HCT116 (cell line): Measurements from ENCODE around the gene GCK. TPM values are rescaled to one million over a fixed set of nuclear protein-coding genes. Genes with fewer than 3 reads are reported as not detected.

Experiments used
- ATAC-seq: fragments of 200-7000 bp; cut with Tn5 transposase; 2 replicates; pipeline ENCODE4 v1.9.1; 2020; ENCODE audit warnings: mild to moderate bottlenecking, moderate library complexity
- BruUV-seq: library from RNA; stranded (reverse); fragments of 400-500 nt; replicated peaks from 2 replicates; lab custom pipeline; 2021; lab: Mats Ljungman, UMichigan
- CTCF ChIA-PET: fragments of 300-600 bp; sonication (Branson Sonifier 250); formaldehyde crosslinking; loops from one replicate; lab custom pipeline; 2021; ENCODE audit warnings: antibody characterized with exemption; lab: Charles Lee
- POLR2A ChIA-PET: fragments of 300-600, 350-600 bp; sonication (Branson Sonifier 250); formaldehyde crosslinking; loops from one replicate; lab custom pipeline; 2021; ENCODE audit warnings: antibody characterized with exemption; lab: Charles Lee
- RAD21 ChIA-PET, 2 experiments: fragments of 300-600 bp; sonication (Branson Sonifier 250); formaldehyde crosslinking; loops; one replicate each; lab custom pipeline; 2023; ENCODE audit warnings: low total read pairs in 2 of 2; ENCODE audit not compliant: uncharacterized antibody in 2 of 2, unreplicated experiment in 2 of 2, low non-redundant PET in 1 of 2; lab: Charles Lee
- DNase-seq: peaks from one replicate; pipeline ENCODE4 v3.0.0-alpha.2; 2010; ENCODE audit warnings: low read depth, low spot score
- H2AFZ ChIP-seq: fragments of 200-600 bp; shearing (Covaris generic), sonication (generic); 2 replicates; pipeline ENCODE4 v1.6.1; 2017; ENCODE audit warnings: low read depth, mixed run types, mixed read lengths, antibody characterized with exemption, low read length; ENCODE audit not compliant: poor library complexity, severe bottlenecking
- H3K27ac ChIP-seq: 2 replicates; pipeline ENCODE4 v1.5.1; 2012; ENCODE audit warnings: low read depth, low read length
- H3K27me3 ChIP-seq: fragments of 200-600 bp; sonication (generic); 2 replicates; pipeline ENCODE4 v1.6.1; 2016; ENCODE audit warnings: mixed run types, low read length, mixed read lengths; ENCODE audit not compliant: insufficient read depth
- H3K36me3 ChIP-seq, 2 experiments: fragments of 200-500 bp in 1 of 2; fragments of 200-600 bp in 1 of 2; sonication (Bioruptor generic) in 1 of 2; sonication (generic) in 1 of 2; 2 replicates each; pipeline versions ENCODE4 v1.5.1 to v1.6.1; 2014 to 2016; ENCODE audit warnings: low read length in 2 of 2, inconsistent platforms in 1 of 2, mixed read lengths in 1 of 2, mixed run types in 1 of 2; ENCODE audit not compliant: insufficient read depth in 2 of 2, control insufficient read depth in 1 of 2
- H3K4me1 ChIP-seq, 2 experiments: fragments of 200-600 bp in 1 of 2; sonication (generic) in 1 of 2; 2 replicates each; pipeline versions ENCODE4 v1.5.1 to v1.6.1; 2012 to 2017; ENCODE audit warnings: low read length in 2 of 2, inconsistent platforms in 1 of 2, mild to moderate bottlenecking in 1 of 2, mixed read lengths in 1 of 2, mixed run types in 1 of 2, moderate library complexity in 1 of 2; ENCODE audit not compliant: insufficient read depth in 2 of 2, control insufficient read depth in 1 of 2
- H3K4me2 ChIP-seq: fragments of 200-600 bp; sonication (generic); 2 replicates; pipeline ENCODE4 v1.6.1; 2017; ENCODE audit warnings: mixed run types, low read length, mixed read lengths
- H3K4me3 ChIP-seq, 2 experiments: fragments of 200-600 bp in 1 of 2; sonication (generic) in 1 of 2; replicated peaks in 1 of 2; 2 replicates each; pipeline ENCODE4 v1.5.1; 2011 to 2016; ENCODE audit warnings: low read length in 2 of 2, control low read depth in 1 of 2, low read depth in 1 of 2, mild to moderate bottlenecking in 1 of 2, mixed read lengths in 1 of 2, mixed run types in 1 of 2
- H3K79me2 ChIP-seq: fragments of 200-600 bp; sonication (generic); 2 replicates; pipeline ENCODE4 v1.6.1; 2017; ENCODE audit warnings: mild to moderate bottlenecking, mixed run types, low read length, moderate library complexity, mixed read lengths; ENCODE audit not compliant: insufficient read depth
- H3K9ac ChIP-seq: fragments of 200-600 bp; sonication (generic); 2 replicates; pipeline ENCODE4 v1.6.1; 2016; ENCODE audit warnings: low read length, mixed read lengths
- H3K9me2 ChIP-seq: fragments of 200-600 bp; sonication (generic), shearing (Covaris generic); 2 replicates; pipeline ENCODE4 v1.6.1; 2017; ENCODE audit warnings: mixed run types, mild to moderate bottlenecking, moderate library complexity; ENCODE audit not compliant: insufficient read depth
- H3K9me3 ChIP-seq, 2 experiments: fragments of 200-500 bp in 1 of 2; fragments of 200-600 bp in 1 of 2; sonication (Bioruptor generic) in 1 of 2; sonication (generic) in 1 of 2; 2 replicates each; pipeline ENCODE4 v1.6.1; 2014 to 2017; ENCODE audit warnings: low read length in 2 of 2, mixed read lengths in 2 of 2, inconsistent platforms in 1 of 2, low read depth in 1 of 2, mild to moderate bottlenecking in 1 of 2, mixed run types in 1 of 2, moderate library complexity in 1 of 2; ENCODE audit not compliant: control insufficient read depth in 1 of 2, insufficient read depth in 1 of 2
- H4K20me1 ChIP-seq: fragments of 200-600 bp; sonication (generic), shearing (Covaris generic); 2 replicates; pipeline ENCODE4 v1.6.1; 2017; ENCODE audit warnings: mixed run types, mild to moderate bottlenecking, moderate library complexity; ENCODE audit not compliant: insufficient read depth
- EZH2 ChIP-seq: fragments of 200-600 bp; sonication (generic); IDR thresholded peaks from 2 replicates; pipeline ENCODE4 v1.6.1; 2017; ENCODE audit warnings: antibody characterized with exemption, mixed run types
- EZH2phosphoT487 ChIP-seq: fragments of 200-600 bp; IDR thresholded peaks from 2 replicates; pipeline ENCODE4 v1.6.1; 2018; ENCODE audit warnings: antibody characterized with exemption, borderline replicate concordance
- POLR2AphosphoS5 ChIP-seq: IDR thresholded peaks from 2 replicates; pipeline ENCODE4 v1.6.1; 2011; ENCODE audit warnings: mild to moderate bottlenecking, low read depth, low read length, moderate library complexity
- REST ChIP-seq: IDR thresholded peaks from 2 replicates; pipeline ENCODE4 v1.6.1; 2012; ENCODE audit warnings: low read depth
- SRF ChIP-seq: IDR thresholded peaks from 2 replicates; pipeline ENCODE4 v1.6.1; 2012; ENCODE audit warnings: low read depth
- ZNF274 ChIP-seq: fragments of 200-500 bp; sonication (Bioruptor generic); IDR thresholded peaks from 2 replicates; pipeline ENCODE4 v1.6.1; 2014; ENCODE audit warnings: mild to moderate bottlenecking, low read depth, low read length, inconsistent platforms
- intact Hi-C: fragments of 100-400 bp; cut with micrococcal nuclease; formaldehyde crosslinking; loops from 2 replicates; pipeline ENCODE4 v1.10.0; 2022
- total RNA-seq: library from RNA; stranded (reverse); gene quantifications from one replicate; pipeline ENCODE4 v1.2.1, GENCODE V29; 2021; ENCODE audit not compliant: unreplicated experiment

The GCK gene
- total RNA-seq, 1 experiment from 2014 or later = 0.34 TPM

DNA sequence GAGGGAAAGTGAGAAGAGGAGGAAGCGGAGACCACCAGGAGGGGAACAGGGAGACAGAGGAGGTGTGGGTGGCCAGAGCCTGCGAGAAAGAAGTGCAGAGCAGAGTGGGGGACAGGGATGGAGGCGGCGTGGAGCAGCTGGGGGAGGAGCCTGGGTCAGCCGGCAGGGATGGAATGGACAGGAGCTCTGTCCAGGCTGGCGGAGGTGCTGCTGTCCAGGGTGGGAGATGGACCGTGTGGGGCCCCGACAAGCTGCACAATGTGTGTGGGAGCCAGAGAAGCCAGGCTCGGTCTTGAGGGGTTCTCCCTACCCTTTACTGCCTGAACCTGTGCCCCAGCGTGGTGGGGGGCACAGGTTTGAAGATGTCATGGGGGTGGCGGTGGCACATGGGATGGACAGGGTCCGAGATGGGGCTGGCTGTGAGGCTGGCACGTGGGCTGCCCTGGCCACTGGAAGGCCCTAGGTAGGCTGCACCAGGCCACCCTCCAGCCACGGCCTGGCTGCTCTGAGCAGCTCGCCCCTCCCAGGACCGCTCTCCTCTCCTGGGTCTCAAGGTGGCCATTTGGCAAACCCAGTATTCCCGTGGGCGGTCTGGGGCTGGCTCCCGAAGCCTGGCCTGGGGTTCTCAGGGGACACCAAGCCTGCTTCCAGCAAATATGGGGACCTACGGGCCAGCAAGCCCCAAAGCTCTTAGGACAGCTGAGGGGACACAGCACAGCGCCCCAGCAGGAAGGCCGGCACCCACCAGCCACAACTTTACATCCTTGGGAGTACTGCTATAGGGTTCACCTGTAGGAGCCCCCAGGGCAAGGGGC is 43.9 kb upstream of the GCK start:
- ChIA-PET RAD21 (no interaction called here), POLR2A (no interaction called here), CTCF (no interaction called here)
- Histone ChIP-seq H4K20me1 (no peaks in the 10 kb centered on the region), H3K27ac (no peak overlapping the region), H3K4me3 (no peak overlapping the region), H3K27me3 (no peaks in the 10 kb centered on the region), H3K79me2 (no peaks in the 10 kb centered on the region), H3K4me2 (no peak overlapping the region), H3K9me2 (no peaks in the 10 kb centered on the region), H3K36me3 (no peaks in the 10 kb centered on the region), H2AFZ (no peak overlapping the region), H3K9ac (no peak overlapping the region), H3K9me3 (no peaks in the 10 kb centered on the region), H3K4me1 (no peaks in the 10 kb centered on the region)
- intact Hi-C loops = no loop called here
- no TSS peak for BruUV-seq
- TF ChIP-seq ZNF274 = no peak
- TF ChIP-seq EZH2phosphoT487 = no peak
- TF ChIP-seq POLR2AphosphoS5 = no peak
- no peak for TF ChIP-seq REST
- no peak for TF ChIP-seq EZH2
- TF ChIP-seq SRF = no peak
- no peak for ATAC-seq
- no peak for DNase-seq
